Choroid plexus epithelial cell (primary cell): ENCODE data around the gene CFAP100.

ENCODE experiments used
- DNase-seq: peaks from one replicate; pipeline ENCODE4 v3.0.0-alpha.2; 2010; ENCODE audit warnings: low read depth
- H3K4me3 ChIP-seq: 2 replicates; pipeline ENCODE4 v1.5.1; 2011; ENCODE audit warnings: low read depth, mild to moderate bottlenecking, control low read depth, low read length, moderate library complexity
- CTCF ChIP-seq: conservative IDR thresholded peaks from 2 replicates; pipeline ENCODE4 v1.5.1; 2011; ENCODE audit warnings: low read depth, mild to moderate bottlenecking, control low read depth, inconsistent platforms, low read length, moderate library complexity

Gene CFAP100

GRCh38 chr3:126454025-126454424 is 59.3 kb downstream of the CFAP100 start:
- TF ChIP-seq CTCF = no peak
- DNase-seq = no peak
- H3K4me3 ChIP-seq = no peak overlapping the region

- no peak overlapping the region for H3K4me3 ChIP-seq
- no peak for DNase-seq
- TF ChIP-seq CTCF = no peak
Measured at GRCh38 chr3:126454437-126455198, 59.9 kb downstream of the CFAP100 start.

- H3K4me3 ChIP-seq = no peak overlapping the region
- no peak for TF ChIP-seq CTCF
Measured at GRCh38 chr3:126456211-126456610, 61.5 kb downstream of the CFAP100 start.

GRCh38 chr3:126456766-126457388 is 62.2 kb downstream of the CFAP100 start:
- H3K4me3 ChIP-seq = no peak overlapping the region
- no peak for TF ChIP-seq CTCF
- DNase-seq = no peak

More at GRCh38 chr3:126456211-126456610, 61.5 kb downstream of the CFAP100 start:
- DNase-seq = no peak

- TF ChIP-seq CTCF = no peak
- no peak for DNase-seq
- H3K4me3 ChIP-seq = no peak overlapping the region
Measured at GRCh38 chr3:126459111-126459762, 64.5 kb downstream of the CFAP100 start.

GRCh38 chr3:126459763-126460127 is 65.0 kb downstream of the CFAP100 start:
- DNase-seq = no peak
- no peak for TF ChIP-seq CTCF
- no peak overlapping the region for H3K4me3 ChIP-seq
